ENCODE results near the gene TMEM179.

TMEM179 gene

GRCh38 chr14:104549536-104550339, 54.8 kb downstream of the TMEM179 start:
- H3K27ac ChIP-seq (ENCODE audit: low read length): no peak overlapping the region
- H3K79me2 ChIP-seq (ENCODE audit: insufficient read depth, low read length): no peaks in the 10 kb centered on the region
- H3K4me3 ChIP-seq (ENCODE audit: low read depth in 1 of 2, low read length in 2 of 2): no peak overlapping the region
- H3K27me3 ChIP-seq (ENCODE audit: insufficient read depth, low read length, poor library complexity): peaks cover 4% of the 10 kb centered on the region
- no peak for ATAC-seq (ENCODE audit: insufficient read depth, low read depth)
- no peak overlapping the region for H3K9ac ChIP-seq (ENCODE audit: low read depth, low read length)
- peaks cover 3% of the 10 kb centered on the region; the same call in 1 of the 2 replicates for H4K20me1 ChIP-seq (ENCODE audit: insufficient read depth, low read length)
- no peak overlapping the region for H3K4me2 ChIP-seq (ENCODE audit: insufficient read depth, low read length)
- TF ChIP-seq EZH2 (IDR thresholded peaks at IDR 0.05; ENCODE audit: borderline replicate concordance, low read depth, low read length, severe bottlenecking) (no peak), CTCF (IDR thresholded peaks at IDR 0.05; ENCODE audit: borderline replicate concordance, extremely low read depth, low read length, poor library complexity, severe bottlenecking) (no peak)
- H3K4me1 ChIP-seq (ENCODE audit: insufficient read depth, low read length): no peaks in the 10 kb centered on the region
- H3K9me3 ChIP-seq (ENCODE audit: insufficient read depth, low read length, severe bottlenecking): no peaks in the 10 kb centered on the region
- no peak overlapping the region for H2AFZ ChIP-seq (ENCODE audit: low read depth, low read length)
- DNase-seq: no peak
- no peaks in the 10 kb centered on the region for H3K36me3 ChIP-seq (ENCODE audit: insufficient read depth, low read length)

- TF ChIP-seq EZH2 (IDR thresholded peaks at IDR 0.05; ENCODE audit: borderline replicate concordance, low read depth, low read length, severe bottlenecking): no peak
- TF ChIP-seq CTCF (IDR thresholded peaks at IDR 0.05; ENCODE audit: borderline replicate concordance, extremely low read depth, low read length, poor library complexity, severe bottlenecking): no peak
- Histone ChIP-seq H3K36me3 (ENCODE audit: insufficient read depth, low read length) (no peaks in the 10 kb centered on the region), H2AFZ (ENCODE audit: low read depth, low read length) (no peak overlapping the region), H3K4me1 (ENCODE audit: insufficient read depth, low read length) (no peaks in the 10 kb centered on the region), H4K20me1 (ENCODE audit: insufficient read depth, low read length) (peaks cover 3% of the 10 kb centered on the region; the same call in 1 of the 2 replicates), H3K79me2 (ENCODE audit: insufficient read depth, low read length) (no peaks in the 10 kb centered on the region), H3K9me3 (ENCODE audit: insufficient read depth, low read length, severe bottlenecking) (no peaks in the 10 kb centered on the region), H3K4me3 (ENCODE audit: low read depth in 1 of 2, low read length in 2 of 2) (no peak overlapping the region), H3K9ac (ENCODE audit: low read depth, low read length) (no peak overlapping the region), H3K4me2 (ENCODE audit: insufficient read depth, low read length) (no peak overlapping the region), H3K27me3 (ENCODE audit: insufficient read depth, low read length, poor library complexity) (peaks cover 4% of the 10 kb centered on the region), H3K27ac (ENCODE audit: low read length) (no peak overlapping the region)
- no peak for ATAC-seq (ENCODE audit: insufficient read depth, low read depth)
- DNase-seq: no peak
Observed at GRCh38 chr14:104548802-104549535, 55.6 kb downstream of the TMEM179 start.

GRCh38 chr14:104547998-104548700, 56.4 kb downstream of the TMEM179 start:
- Histone ChIP-seq H3K4me1 (ENCODE audit: insufficient read depth, low read length) (no peaks in the 10 kb centered on the region), H3K36me3 (ENCODE audit: insufficient read depth, low read length) (no peaks in the 10 kb centered on the region)

More at GRCh38 chr14:104547998-104548700, 56.4 kb downstream of the TMEM179 start:
- TF ChIP-seq EZH2 (IDR thresholded peaks at IDR 0.05; ENCODE audit: borderline replicate concordance, low read depth, low read length, severe bottlenecking): no peak
- no peak for TF ChIP-seq CTCF (IDR thresholded peaks at IDR 0.05; ENCODE audit: borderline replicate concordance, extremely low read depth, low read length, poor library complexity, severe bottlenecking)
- Histone ChIP-seq H3K27ac (ENCODE audit: low read length) (no peak overlapping the region), H3K79me2 (ENCODE audit: insufficient read depth, low read length) (no peaks in the 10 kb centered on the region), H2AFZ (ENCODE audit: low read depth, low read length) (no peak overlapping the region), H3K27me3 (ENCODE audit: insufficient read depth, low read length, poor library complexity) (peaks cover 3% of the 10 kb centered on the region), H3K4me2 (ENCODE audit: insufficient read depth, low read length) (no peak overlapping the region), H3K9ac (ENCODE audit: low read depth, low read length) (no peak overlapping the region), H3K9me3 (ENCODE audit: insufficient read depth, low read length, severe bottlenecking) (no peaks in the 10 kb centered on the region), H4K20me1 (ENCODE audit: insufficient read depth, low read length) (peaks cover 3% of the 10 kb centered on the region; the same call in 1 of the 2 replicates), H3K4me3 (ENCODE audit: low read depth in 1 of 2, low read length in 2 of 2) (no peak overlapping the region)
- no peak for ATAC-seq (ENCODE audit: insufficient read depth, low read depth)
- DNase-seq: no peak

Measured in DND-41 (cell line).